Psoas muscle (tissue), 8 donors: Measurements from ENCODE around the gene SPRED3. TPM values are rescaled to one million over a fixed set of nuclear protein-coding genes. Genes with fewer than 3 reads are reported as not detected.

ENCODE experiments used
- ATAC-seq, 4 donors: fragments of 200-7000 bp; cut with Tn5 transposase; one replicate each; pipeline ENCODE4 v1.9.1; 2020; ENCODE audit warnings: moderate library complexity in 3 of 4, mild to moderate bottlenecking in 2 of 4
- DNase-seq, 2 donors: peaks; one replicate each; pipeline ENCODE4 v3.0.0-alpha.2; 2020
- H3K27ac ChIP-seq: fragments of 200-600 bp; one replicate; pipeline ENCODE4 v1.8.0; 2022
- H3K27me3 ChIP-seq, 3 donors: fragments of 200-600 bp in 1 of 3; one replicate each; pipeline versions ENCODE4 v1.6.1 to v1.8.0; 2013 to 2022; ENCODE audit warnings: low read length in 2 of 3, mild to moderate bottlenecking in 2 of 3, moderate library complexity in 1 of 3; ENCODE audit not compliant: insufficient read depth in 3 of 3
- H3K36me3 ChIP-seq, 2 donors: fragments of 200-600 bp in 1 of 2; one replicate each; pipeline versions ENCODE4 v1.6.1 to v1.8.0; 2013 to 2022; ENCODE audit warnings: low read depth in 1 of 2, mild to moderate bottlenecking in 1 of 2, moderate library complexity in 1 of 2; ENCODE audit not compliant: insufficient read depth in 1 of 2
- H3K4me1 ChIP-seq: fragments of 200-600 bp; one replicate; pipeline ENCODE4 v1.8.0; 2022
- H3K4me3 ChIP-seq: fragments of 200-600 bp; one replicate; pipeline ENCODE4 v1.8.0; 2022; ENCODE audit warnings: mild to moderate bottlenecking
- H3K9me3 ChIP-seq: fragments of 200-600 bp; one replicate; pipeline ENCODE4 v1.8.0; 2022
- CTCF ChIP-seq: fragments of 200-600 bp; IDR thresholded peaks from one replicate; pipeline ENCODE4 v1.8.0; 2022; ENCODE audit warnings: antibody characterized with exemption
- WGBS, 3 donors: extraction: QIAGEN DNeasy Blood & Tissue Kit; methylation state at CpG; one replicate each; pipeline versions ENCODE4 v1.1.6 to v1.1.7; 2013; 5-methylcytosine and 5-hydroxymethylcytosine counted together
- intact Hi-C, 2 donors: fragments of 100-400 bp; cut with DNase I; formaldehyde crosslinking; loops; one replicate each; pipeline versions ENCODE4 v1.11.0 to v1.14.2; 2022
- polyA plus RNA-seq, 3 donors: library from polyadenylated mRNA; stranded (reverse); fragments of 200-250 nt; gene quantifications; one replicate each; pipeline ENCODE4 v1.2.3, GENCODE V29; 2013
- total RNA-seq, 4 donors: library from RNA; stranded (reverse); fragmentation: NEBNext Ultra II Directional in 2 of 4; extraction: Animal tissue kit (Norgen Biotek cat#: 25700) in 2 of 4; gene quantifications; one replicate each; pipeline versions ENCODE4 v1.2.1 to v1.2.4, GENCODE V29; 2021 to 2023
- donor health status: healthy with polysubstance abuse.
- donor health status: DM: no; HTN: no; CAD: no; lungs with moderate emphysema.
- donor health status: Bipolar disorder and iron deficiency.
- donor health status: healthy.
- donor health status: DM: yes; HTN: yes; CAD: no.
- donor health status: DM: no; HTN: no; CAD: no.
- donor health status: DM: no; HTN: no; CAD: no.
- donor health status: DM: yes; HTN: yes; CAD: no.

Gene SPRED3
- total and polyA plus RNA-seq, 7 donors, result 0.01 to 2.1 (median 1.0) TPM

GRCh38 chr19:38445362-38445761 lies 56.9 kb downstream of the SPRED3 start:
- DNase-seq (no peak), ATAC-seq (no peak)
- no peak for TF ChIP-seq CTCF
- Histone ChIP-seq H3K4me1 (peaks cover 10% of the 10 kb centered on the region), H3K36me3 (peaks cover 0 to 88% of the 10 kb centered on the region in 2 donors), H3K9me3 (no peaks in the 10 kb centered on the region), H3K27ac (no peak overlapping the region), H3K4me3 (no peak overlapping the region), H3K27me3 (no peaks in the 10 kb centered on the region)
- intact Hi-C loops, result no loop called here
- 85 to 95% (median 87%) methylated on average over 7 of the region's 7 CpGs for WGBS, 3 donors

- 93 to 98% (median 96%) methylated on average over 9 of the region's 9 CpGs for WGBS, 3 donors
- Histone ChIP-seq H3K4me1 (peaks cover 5% of the 10 kb centered on the region), H3K27me3 (no peaks in the 10 kb centered on the region), H3K4me3 (no peak overlapping the region), H3K9me3 (no peaks in the 10 kb centered on the region), H3K36me3 (peaks cover 0 to 100% of the 10 kb centered on the region in 2 donors), H3K27ac (peak overlapping the region; percentile 30)
- DNase-seq, result no peak
- intact Hi-C loops, result no loop called here
- no peak for ATAC-seq
- TF ChIP-seq CTCF, result no peak
Measured at GRCh38 chr19:38448225-38448624, 59.7 kb downstream of the SPRED3 start.

Other genes starting within 250 kb of the SPRED3 start
- gene DPF1, start 164.5 kb upstream of the SPRED3 start, total RNA-seq, result not detected
- under 1 TPM; 0.07 to 0.17 (median 0.16) TPM for gene DPF1, start 164.5 kb upstream of the SPRED3 start, polyA plus RNA-seq
- 10 to 100 TPM in 3 of 4 donors, 1 to 10 TPM in 1; 9.2 to 17.0 (median 11.3) TPM for gene PPP1R14A, start 132.3 kb upstream of the SPRED3 start, total RNA-seq
- 10 to 100 TPM in 2 of 3 donors, 1 to 10 TPM in 1; 9.9 to 18.7 (median 12.1) TPM for gene PPP1R14A, start 132.3 kb upstream of the SPRED3 start, polyA plus RNA-seq
- gene SPINT2, start 124.1 kb upstream of the SPRED3 start, total RNA-seq, result 1 to 10 TPM in 2 of 4 donors, under 1 TPM in 2; 0.95 to 2.2 (median 1.2) TPM
- gene SPINT2, start 124.1 kb upstream of the SPRED3 start, polyA plus RNA-seq, result 1 to 10 TPM in 1 of 3 donors, under 1 TPM in 2; 0.49 to 1.1 (median 0.59) TPM
- 1 to 10 TPM in 2 of 4 donors, not detected in 2; 3.4 to 3.7 TPM for gene C19orf33, start 84.4 kb upstream of the SPRED3 start, total RNA-seq
- 1 to 10 TPM; 3.7 to 7.1 (median 6.5) TPM for gene C19orf33, start 84.4 kb upstream of the SPRED3 start, polyA plus RNA-seq
- gene YIF1B, start 72.8 kb upstream of the SPRED3 start, total RNA-seq, result 10 to 100 TPM; 20.1 to 27.2 (median 21.6) TPM
- 10 to 100 TPM; 38.8 to 57.7 (median 42.7) TPM for gene YIF1B, start 72.8 kb upstream of the SPRED3 start, polyA plus RNA-seq
- gene KCNK6, start 68.9 kb upstream of the SPRED3 start, total RNA-seq, result under 1 TPM; 0.54 to 0.69 (median 0.64) TPM
- gene KCNK6, start 68.9 kb upstream of the SPRED3 start, polyA plus RNA-seq, result under 1 TPM; 0.21 to 0.42 (median 0.39) TPM
- 1 to 10 TPM in 3 of 4 donors, under 1 TPM in 1; 0.81 to 2.1 (median 1.6) TPM for gene CATSPERG, start 52.9 kb upstream of the SPRED3 start, total RNA-seq
- gene CATSPERG, start 52.9 kb upstream of the SPRED3 start, polyA plus RNA-seq, result 1 to 10 TPM in 2 of 3 donors, under 1 TPM in 1; 0.75 to 2.6 (median 1.5) TPM
- 100 to 1,000 TPM; 348 to 889 (median 587) TPM for gene PSMD8, start 14.1 kb upstream of the SPRED3 start, total RNA-seq
- 1,000 to 10,000 TPM in 1 of 3 donors, 100 to 1,000 TPM in 2; 719 to 1,414 (median 791) TPM for gene PSMD8, start 14.1 kb upstream of the SPRED3 start, polyA plus RNA-seq
- gene GGN, start 663 bp upstream of the SPRED3 start, total RNA-seq, result under 1 TPM in 2 of 4 donors, not detected in 2; 0.18 to 0.34 TPM
- under 1 TPM in 2 of 3 donors, not detected in 1; 0.04 to 0.21 TPM for gene GGN, start 663 bp upstream of the SPRED3 start, polyA plus RNA-seq
- gene FAM98C, start 14.4 kb downstream of the SPRED3 start, total RNA-seq, result 1 to 10 TPM; 1.1 to 4.5 (median 1.4) TPM
- 1 to 10 TPM; 1.4 to 6.6 (median 1.8) TPM for gene FAM98C, start 14.4 kb downstream of the SPRED3 start, polyA plus RNA-seq
- gene RASGRP4, start 37.5 kb downstream of the SPRED3 start, total RNA-seq, result 1 to 10 TPM in 1 of 4 donors, under 1 TPM in 3; 0.44 to 2.0 (median 0.80) TPM
- gene RASGRP4, start 37.5 kb downstream of the SPRED3 start, polyA plus RNA-seq, result under 1 TPM; 0.17 to 0.31 (median 0.25) TPM
- 1,000 to 10,000 TPM in 2 of 4 donors, 100 to 1,000 TPM in 2; 572 to 1,211 (median 883) TPM for gene RYR1, start 45.0 kb downstream of the SPRED3 start, total RNA-seq
- gene RYR1, start 45.0 kb downstream of the SPRED3 start, polyA plus RNA-seq, result 100 to 1,000 TPM in 2 of 3 donors, 10 to 100 TPM in 1; 56.0 to 278 (median 122) TPM
- 1 to 10 TPM in 3 of 4 donors, under 1 TPM in 1; 0.67 to 1.4 (median 1.2) TPM for gene MAP4K1, start 229.3 kb downstream of the SPRED3 start, total RNA-seq
- under 1 TPM; 0.36 to 0.68 (median 0.64) TPM for gene MAP4K1, start 229.3 kb downstream of the SPRED3 start, polyA plus RNA-seq
- 100 to 1,000 TPM; 367 to 549 (median 436) TPM for gene EIF3K, start 230.5 kb downstream of the SPRED3 start, total RNA-seq
- 100 to 1,000 TPM; 422 to 984 (median 637) TPM for gene EIF3K, start 230.5 kb downstream of the SPRED3 start, polyA plus RNA-seq